Spinal cord (tissue), 10 donors: ENCODE data around the gene SMIM35. TPM values are rescaled to one million over a fixed set of nuclear protein-coding genes. Genes with fewer than 3 reads are reported as not detected.

ENCODE experiments used
- DNase-seq, 6 donors: peaks; one replicate each; pipeline versions ENCODE4 v3.0.0 to v3.0.0-alpha.2; 2013 to 2015; ENCODE audit warnings: low spot score in 6 of 6, low read depth in 4 of 6
- H3K27ac ChIP-seq: one replicate; pipeline ENCODE4 v1.5.1; 2013; ENCODE audit warnings: low read depth, low read length, control low read depth
- H3K27me3 ChIP-seq: one replicate; pipeline ENCODE4 v1.6.1; 2013; ENCODE audit warnings: low read length; ENCODE audit not compliant: control insufficient read depth, insufficient read depth
- H3K36me3 ChIP-seq: one replicate; pipeline ENCODE4 v1.6.1; 2013; ENCODE audit warnings: low read length; ENCODE audit not compliant: control insufficient read depth, insufficient read depth
- H3K4me1 ChIP-seq: one replicate; pipeline ENCODE4 v1.6.1; 2013; ENCODE audit warnings: low read length; ENCODE audit not compliant: control insufficient read depth, insufficient read depth
- H3K4me3 ChIP-seq: one replicate; pipeline ENCODE4 v1.5.1; 2013; ENCODE audit warnings: low read depth, low read length, control low read depth
- H3K9me3 ChIP-seq: one replicate; pipeline ENCODE4 v1.6.1; 2013; ENCODE audit warnings: low read length; ENCODE audit not compliant: control insufficient read depth, insufficient read depth
- WGBS: methylation state at CpG from one replicate; pipeline ENCODE4 v1.1.5; 2013; ENCODE audit warnings: missing lambda C conversion rate; ENCODE audit not compliant: insufficient coverage; 5-methylcytosine and 5-hydroxymethylcytosine counted together
- polyA plus RNA-seq, 2 donors: library from polyadenylated mRNA; unstranded; fragments of 120-200 nt; gene quantifications; one replicate each; pipeline ENCODE4 v1.2.1, GENCODE V29; 2013; ENCODE audit not compliant: insufficient read length in 2 of 2
- total RNA-seq, 2 donors: library from RNA; depleted of rRNA in 1 of 2; stranded (reverse); fragments of 120-200 nt in 1 of 2; fragments of >200 nt in 1 of 2; gene quantifications; one replicate each; pipeline versions ENCODE4 v1.2.3 to v1.2.4, GENCODE V29; 2013 to 2014
- donor health status: healthy.

SMIM35 gene
- total and polyA plus RNA-seq, 4 donors, result 0.06 to 0.20 (median 0.10) TPM; not detected in 1

GRCh38 chr11:118002010-118002540 is 84.7 kb downstream of the SMIM35 start:
- 96% methylated on average over 6 of the region's 6 CpGs for WGBS
- Histone ChIP-seq H3K4me3 (no peak overlapping the region), H3K9me3 (no peaks in the 10 kb centered on the region), H3K27ac (no peak overlapping the region), H3K36me3 (peaks cover 14% of the 10 kb centered on the region), H3K4me1 (peaks cover 4% of the 10 kb centered on the region), H3K27me3 (no peaks in the 10 kb centered on the region)
- no peak for DNase-seq

- Histone ChIP-seq H3K27ac (no peak overlapping the region), H3K27me3 (no peaks in the 10 kb centered on the region), H3K36me3 (peaks cover 14% of the 10 kb centered on the region), H3K4me3 (no peak overlapping the region), H3K9me3 (no peaks in the 10 kb centered on the region), H3K4me1 (peaks cover 4% of the 10 kb centered on the region)
- 78% methylated on average over 4 of the region's 5 CpGs for WGBS
- DNase-seq, result no peak
Observed at GRCh38 chr11:118001494-118001971, 85.2 kb downstream of the SMIM35 start.

- peaks cover 18% of the 10 kb centered on the region for H3K36me3 ChIP-seq
- DNase-seq, result no peak
- H3K27ac ChIP-seq, result no peak overlapping the region
- H3K27me3 ChIP-seq, result no peaks in the 10 kb centered on the region
- WGBS, result 78% methylated on average over 1 of the region's 1 CpG
- no peak overlapping the region for H3K4me3 ChIP-seq
- H3K4me1 ChIP-seq, result peaks cover 2% of the 10 kb centered on the region
- no peaks in the 10 kb centered on the region for H3K9me3 ChIP-seq
Observed at GRCh38 chr11:118000850-118001228, 85.9 kb downstream of the SMIM35 start.

GRCh38 chr11:118000067-118000849 is 86.5 kb downstream of the SMIM35 start:
- Histone ChIP-seq H3K4me1 (no peaks in the 10 kb centered on the region), H3K27ac (no peak overlapping the region), H3K4me3 (no peak overlapping the region), H3K36me3 (peaks cover 18% of the 10 kb centered on the region), H3K9me3 (no peaks in the 10 kb centered on the region), H3K27me3 (no peaks in the 10 kb centered on the region)
- DNase-seq, result no peak
- WGBS, result 84% methylated on average over 3 of the region's 4 CpGs

- Histone ChIP-seq H3K4me3 (no peak overlapping the region), H3K4me1 (no peaks in the 10 kb centered on the region), H3K9me3 (no peaks in the 10 kb centered on the region), H3K27ac (no peak overlapping the region), H3K27me3 (no peaks in the 10 kb centered on the region), H3K36me3 (peaks cover 18% of the 10 kb centered on the region)
- DNase-seq, result no peak
- 63% methylated on average over 3 of the region's 3 CpGs for WGBS
Observed at GRCh38 chr11:117999354-117999993, 87.3 kb downstream of the SMIM35 start.

- H3K27me3 ChIP-seq, result no peaks in the 10 kb centered on the region
- no peak overlapping the region for H3K4me3 ChIP-seq
- peaks cover 18% of the 10 kb centered on the region for H3K36me3 ChIP-seq
- no peaks in the 10 kb centered on the region for H3K9me3 ChIP-seq
- no peak overlapping the region for H3K27ac ChIP-seq
- no peak for DNase-seq
- H3K4me1 ChIP-seq, result no peaks in the 10 kb centered on the region
- 88% methylated on average over 10 of the region's 10 CpGs for WGBS
Observed at GRCh38 chr11:117998664-117999353, 88.0 kb downstream of the SMIM35 start.

- DNase-seq, result no peak
- no peak overlapping the region for H3K27ac ChIP-seq
- H3K4me1 ChIP-seq, result no peaks in the 10 kb centered on the region
- no peak overlapping the region for H3K4me3 ChIP-seq
- no peaks in the 10 kb centered on the region for H3K27me3 ChIP-seq
- no peaks in the 10 kb centered on the region for H3K9me3 ChIP-seq
- WGBS, result 94% methylated on average over 6 of the region's 9 CpGs
- peaks cover 18% of the 10 kb centered on the region for H3K36me3 ChIP-seq
Observed at GRCh38 chr11:117997823-117998579, 88.8 kb downstream of the SMIM35 start.

GRCh38 chr11:117997406-117997805 is 89.4 kb downstream of the SMIM35 start:
- Histone ChIP-seq H3K36me3 (peaks cover 18% of the 10 kb centered on the region), H3K27ac (no peak overlapping the region), H3K27me3 (no peaks in the 10 kb centered on the region), H3K4me3 (no peak overlapping the region), H3K4me1 (no peaks in the 10 kb centered on the region), H3K9me3 (no peaks in the 10 kb centered on the region)
- WGBS, result 100% methylated on average over 2 of the region's 2 CpGs
- no peak for DNase-seq

GRCh38 chr11:117996058-117996457 is 90.7 kb downstream of the SMIM35 start:
- 100% methylated on average over 2 of the region's 4 CpGs for WGBS
- Histone ChIP-seq H3K27ac (no peak overlapping the region), H3K27me3 (no peaks in the 10 kb centered on the region), H3K36me3 (peaks cover 18% of the 10 kb centered on the region), H3K4me3 (no peak overlapping the region), H3K9me3 (no peaks in the 10 kb centered on the region), H3K4me1 (no peaks in the 10 kb centered on the region)
- no peak for DNase-seq
